ENCODE measurements around the gene ST3GAL6. TPM values are rescaled to one million over a fixed set of nuclear protein-coding genes. Genes with fewer than 3 reads are reported as not detected.

ST3GAL6 gene
- total RNA-seq, 1 donor from 2014 or later, result 87.0 TPM

DNA sequence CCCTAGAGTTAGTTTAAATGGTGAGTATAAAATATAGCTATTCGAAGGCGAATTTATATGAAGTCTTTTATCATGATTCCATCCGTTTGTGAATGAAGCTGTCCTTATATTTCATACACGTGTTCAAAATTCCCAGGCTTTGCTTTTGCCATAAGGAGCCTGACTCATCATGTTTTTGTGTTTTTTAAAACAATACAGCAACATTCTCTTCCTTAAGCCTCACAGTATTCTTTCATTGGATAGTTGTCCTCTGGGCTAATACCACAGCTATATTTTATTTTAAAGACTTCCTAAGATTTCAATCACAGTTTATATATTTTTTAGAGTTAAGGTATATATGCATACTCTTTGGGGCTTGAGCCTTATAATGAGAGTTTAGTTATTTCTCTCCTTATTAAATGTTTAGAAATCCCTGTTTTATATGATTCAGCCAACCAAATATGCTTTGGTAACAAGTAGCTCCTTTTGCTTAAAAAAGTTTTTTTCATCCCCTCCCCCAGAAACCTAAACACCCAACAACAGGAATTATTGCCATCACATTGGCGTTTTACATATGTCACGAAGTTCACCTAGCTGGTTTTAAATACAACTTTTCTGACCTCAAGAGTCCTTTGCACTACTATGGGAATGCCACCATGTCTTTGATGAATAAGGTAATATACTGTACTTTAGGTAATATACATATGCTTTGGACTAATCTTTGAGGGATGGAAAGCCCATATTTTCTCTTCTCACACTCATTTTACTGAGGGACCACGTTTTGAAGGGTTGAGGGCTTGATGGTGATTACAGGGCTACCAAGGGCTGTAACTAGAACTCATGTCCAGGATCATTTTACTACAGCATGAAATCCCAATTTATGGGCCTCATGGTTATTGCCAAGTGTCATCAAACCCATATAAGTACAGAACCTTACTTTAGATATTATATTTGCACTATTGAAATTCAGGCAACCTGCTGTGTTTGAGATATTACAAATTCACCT lies 28.5 kb downstream of the ST3GAL6 start:
- no peak for DNase-seq (ENCODE audit: low spot score)
- intact Hi-C loops (cut with DNase I), result no loop called here

DNA sequence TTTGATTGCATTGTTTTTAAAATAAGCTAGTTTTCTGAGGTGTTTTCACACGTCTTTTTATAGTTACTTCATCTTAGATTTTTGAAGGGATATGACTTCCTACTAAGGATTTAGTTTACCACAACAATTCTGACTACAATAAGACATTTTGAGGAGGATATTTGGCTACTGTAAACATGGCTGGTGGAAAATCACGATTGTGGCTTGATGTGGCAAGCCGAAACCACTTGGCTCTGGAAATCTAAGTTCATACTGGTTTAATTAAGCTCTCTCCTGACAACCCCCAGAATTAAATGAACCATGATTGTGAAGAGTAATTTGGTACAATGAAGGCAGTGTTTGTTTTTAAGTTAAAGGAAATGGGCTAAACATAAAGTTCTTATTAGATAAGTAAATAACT lies 30.8 kb downstream of the ST3GAL6 start:
- DNase-seq (ENCODE audit: low spot score), result no peak
- intact Hi-C loops (cut with DNase I), result no loop called here

DNA sequence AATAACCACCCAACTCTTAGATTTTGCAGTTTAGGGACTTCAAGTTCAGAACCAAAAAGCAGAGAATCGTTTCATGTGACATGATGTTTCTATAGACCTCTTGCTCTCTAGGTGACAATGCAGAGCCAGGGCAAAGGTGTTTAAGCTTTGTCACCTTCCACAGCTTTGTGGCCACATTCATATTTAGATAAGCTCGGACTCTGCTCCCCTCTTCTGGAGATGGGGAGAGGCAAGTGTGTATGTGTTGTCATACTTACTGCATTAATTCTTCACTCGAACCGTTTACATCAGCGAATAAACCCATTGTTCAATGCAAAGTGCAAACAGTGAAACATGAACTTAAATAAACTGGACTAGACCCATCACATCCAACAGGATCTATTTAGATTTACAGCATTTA lies 33.2 kb downstream of the ST3GAL6 start:
- intact Hi-C loops (cut with DNase I), result loop anchor here (5.0 kb wide), 1 partner anchor 64 kb away; no protein-coding TSS in a partner anchor
- DNase-seq (ENCODE audit: low spot score), result no peak

DNA sequence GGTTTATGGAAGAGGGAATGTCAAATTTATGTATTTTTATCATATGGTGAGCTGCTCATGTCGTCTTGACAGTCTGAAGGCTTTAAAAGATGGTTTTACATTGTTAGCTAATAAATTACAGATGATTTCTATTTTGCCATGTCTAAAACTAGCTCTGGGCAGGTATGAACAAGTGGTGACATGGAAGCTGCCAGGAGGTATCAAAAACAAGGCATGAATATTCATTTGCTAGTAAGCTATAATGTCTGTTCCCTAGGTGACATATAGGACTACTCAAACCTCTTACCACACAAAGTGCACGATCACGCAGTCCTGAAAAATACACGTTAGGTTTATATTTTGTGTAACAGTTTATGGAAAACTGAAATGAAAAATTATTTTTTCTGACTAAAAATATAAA lies 34.8 kb downstream of the ST3GAL6 start:
- intact Hi-C loops (cut with DNase I), result loop anchor here (5.0 kb wide), 1 partner anchor 66 kb away; no protein-coding TSS in a partner anchor
- DNase-seq (ENCODE audit: low spot score), result no peak

DNA sequence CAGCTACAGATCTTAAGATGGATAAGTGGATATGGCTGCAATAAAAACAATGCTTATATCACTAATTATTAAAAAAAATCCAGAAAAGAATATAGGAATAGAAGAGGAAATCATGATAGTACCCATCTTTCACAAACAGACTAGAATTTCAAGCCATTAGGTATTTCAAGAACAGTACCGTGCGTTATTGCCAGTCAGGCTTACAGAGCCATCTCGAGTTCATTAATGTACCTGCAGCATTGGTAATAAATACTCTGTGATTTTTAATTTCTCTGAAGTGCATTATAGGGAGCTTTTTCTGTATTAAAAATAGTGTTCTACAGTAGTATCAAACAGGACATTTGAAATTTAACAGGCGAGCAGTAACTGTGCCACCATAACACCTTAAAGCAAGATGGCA lies 35.7 kb downstream of the ST3GAL6 start:
- no peak for DNase-seq (ENCODE audit: low spot score)
- intact Hi-C loops (cut with DNase I), result loop anchor here (5.0 kb wide), 1 partner anchor 67 kb away; no protein-coding TSS in a partner anchor

DNA sequence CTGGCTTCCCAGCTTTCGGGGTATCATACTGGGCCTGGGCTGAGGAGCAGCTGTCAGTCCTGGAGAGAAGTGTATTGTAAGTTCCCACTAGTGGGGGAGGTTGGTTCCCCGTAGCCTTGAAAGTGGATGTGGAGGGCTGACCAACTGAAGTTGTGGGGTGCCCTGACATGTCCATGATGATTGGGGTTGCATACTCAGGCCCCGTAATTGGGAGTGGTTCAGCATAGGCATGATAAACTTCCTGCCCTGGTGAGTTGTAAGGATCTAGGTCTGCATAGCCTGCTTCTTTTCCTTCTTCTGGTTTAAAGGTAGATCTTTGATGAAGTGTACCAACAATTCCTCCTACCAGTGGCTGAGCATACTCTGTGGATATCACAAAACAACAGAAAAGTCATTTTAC lies 36.3 kb downstream of the ST3GAL6 start:
- intact Hi-C loops (cut with DNase I), result loop anchor here (5.0 kb wide), 1 partner anchor 67 kb away; no protein-coding TSS in a partner anchor
- no peak for DNase-seq (ENCODE audit: low spot score)

DNA sequence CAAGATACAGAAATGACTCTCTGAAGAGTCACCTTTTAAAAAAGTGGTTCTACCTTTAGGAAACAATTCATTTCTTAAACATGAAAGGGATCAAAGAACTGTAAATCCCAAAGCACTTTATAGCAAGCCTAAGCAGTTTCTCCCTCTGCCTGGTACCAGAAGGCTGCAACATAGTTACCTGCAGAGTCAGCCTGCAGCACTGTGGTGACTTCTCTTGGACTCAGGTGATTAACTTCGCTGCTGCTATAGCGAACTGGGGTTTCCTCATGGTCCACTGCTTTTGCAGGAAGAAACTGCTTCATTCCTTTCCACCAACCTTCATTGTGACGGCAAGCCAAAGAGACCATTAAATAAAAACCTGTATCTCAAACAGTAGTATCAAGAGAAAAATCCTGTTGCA lies 37.3 kb downstream of the ST3GAL6 start:
- intact Hi-C loops (cut with DNase I), result no loop called here
- DNase-seq (ENCODE audit: low spot score), result no peak

DNA sequence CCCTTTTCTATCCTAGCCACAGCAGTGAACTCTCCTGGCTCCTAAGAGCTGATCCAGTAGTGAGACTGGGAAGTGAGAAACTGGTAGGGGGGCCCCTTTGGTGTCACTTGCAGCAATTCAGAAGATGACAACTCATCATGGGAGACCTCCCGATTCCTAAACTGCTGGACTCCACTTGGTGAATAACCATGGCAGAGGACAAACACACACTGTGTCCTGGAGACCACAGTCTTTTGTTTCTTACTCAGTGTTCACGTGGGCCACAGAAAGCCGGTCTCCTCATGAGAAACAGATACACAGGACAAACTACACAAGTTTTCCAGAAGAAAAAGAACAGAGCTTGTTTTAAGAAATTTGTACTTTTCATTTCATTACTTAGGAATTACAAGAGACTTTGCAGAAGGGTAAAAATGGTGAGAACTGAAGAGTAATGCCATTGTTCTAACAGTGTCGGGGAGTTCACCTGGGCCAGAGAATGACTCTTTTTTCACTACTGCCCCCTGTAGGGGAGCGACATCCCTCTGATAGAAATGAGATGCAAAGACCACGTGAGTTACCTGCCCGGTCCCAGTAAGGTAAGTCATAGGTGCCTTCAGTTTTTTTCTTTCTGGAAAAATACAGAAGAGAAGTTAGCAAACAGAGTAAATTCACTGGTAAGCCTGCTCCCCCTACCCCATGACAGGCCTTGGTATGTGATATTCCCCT lies 38.1 kb downstream of the ST3GAL6 start:
- intact Hi-C loops (cut with DNase I), result no loop called here
- no peak for DNase-seq (ENCODE audit: low spot score)

DNA sequence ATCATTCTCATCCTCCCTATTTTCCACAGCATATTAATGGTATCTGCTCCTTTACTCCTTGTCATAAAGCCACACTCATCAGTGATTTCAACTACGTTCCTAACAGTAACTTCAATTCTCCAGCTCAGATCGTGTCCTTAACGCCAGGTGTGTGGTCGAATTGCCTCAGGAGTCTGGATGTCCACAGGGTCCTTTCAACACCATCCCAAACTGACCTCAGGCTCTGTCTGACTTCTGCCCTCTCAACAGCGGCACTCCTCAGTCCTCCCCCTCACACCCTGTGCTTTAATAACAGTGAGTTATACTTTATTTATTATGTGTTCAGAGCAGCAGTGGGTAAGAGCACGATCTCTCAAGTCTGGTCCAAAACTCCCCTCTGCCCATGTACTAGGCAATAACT lies 42.4 kb downstream of the ST3GAL6 start:
- intact Hi-C loops (cut with DNase I), result no loop called here
- no peak for DNase-seq (ENCODE audit: low spot score)

DNA sequence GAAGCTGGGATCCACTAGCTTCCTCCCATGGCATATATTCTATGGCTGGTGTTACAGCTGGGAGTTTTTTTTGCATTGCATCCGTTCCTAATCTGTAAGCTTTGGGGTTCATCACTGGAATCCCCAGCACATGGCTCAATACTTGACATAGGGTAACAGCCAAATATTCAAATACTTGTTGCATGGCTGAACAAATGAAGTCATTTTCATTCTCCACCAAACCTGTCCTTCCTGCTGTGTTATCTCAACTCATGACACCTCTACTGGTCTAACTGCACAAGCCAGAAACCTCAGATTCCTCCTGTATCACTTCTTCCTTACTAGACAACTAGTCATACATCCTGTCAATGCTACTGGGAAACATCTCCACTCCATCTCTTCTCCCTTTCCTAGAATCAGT lies 43.4 kb downstream of the ST3GAL6 start:
- intact Hi-C loops (cut with DNase I), result no loop called here
- no peak for DNase-seq (ENCODE audit: low spot score)

DNA sequence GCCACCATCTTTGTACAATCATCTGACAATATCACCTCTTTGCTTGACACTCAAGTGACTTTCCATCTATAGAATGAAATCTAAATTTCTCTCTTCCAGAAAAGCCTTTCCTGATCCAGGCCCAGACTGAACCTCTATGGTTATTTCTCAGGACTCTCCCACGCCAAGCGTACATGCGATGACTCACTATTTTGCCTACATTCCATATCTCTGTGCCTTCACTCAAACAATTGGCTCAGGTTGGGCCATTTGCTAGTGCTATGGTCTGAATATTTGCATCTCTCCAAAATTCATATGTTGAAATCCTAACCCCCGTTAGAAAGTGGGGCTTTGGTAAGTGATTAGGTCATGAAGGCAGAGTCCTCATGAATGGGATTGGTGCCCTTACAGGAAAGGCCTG lies 43.9 kb downstream of the ST3GAL6 start:
- intact Hi-C loops (cut with DNase I), result no loop called here

DNA sequence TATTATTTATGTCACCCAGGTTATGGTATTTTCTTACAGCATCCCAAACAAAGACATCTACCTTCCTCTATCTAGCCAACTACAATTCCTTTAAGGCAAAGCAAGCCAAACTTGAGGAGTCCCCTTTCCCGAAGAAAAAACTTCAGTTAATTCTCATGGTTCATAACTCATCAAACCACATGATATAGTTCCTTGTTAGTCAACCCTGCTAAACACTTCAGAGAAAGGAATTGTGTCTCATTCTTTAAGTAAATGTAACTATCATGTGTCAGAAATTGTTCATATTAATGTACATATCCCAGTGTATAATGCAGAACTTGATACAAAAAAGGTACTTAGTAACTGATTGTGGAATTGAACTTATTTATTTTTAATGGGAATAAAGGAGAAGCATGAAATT lies 44.4 kb downstream of the ST3GAL6 start:
- intact Hi-C loops (cut with DNase I), result no loop called here

More for the DNA sequence above, 43.9 kb downstream of the ST3GAL6 start:
- no peak for DNase-seq (ENCODE audit: low spot score)

DNA sequence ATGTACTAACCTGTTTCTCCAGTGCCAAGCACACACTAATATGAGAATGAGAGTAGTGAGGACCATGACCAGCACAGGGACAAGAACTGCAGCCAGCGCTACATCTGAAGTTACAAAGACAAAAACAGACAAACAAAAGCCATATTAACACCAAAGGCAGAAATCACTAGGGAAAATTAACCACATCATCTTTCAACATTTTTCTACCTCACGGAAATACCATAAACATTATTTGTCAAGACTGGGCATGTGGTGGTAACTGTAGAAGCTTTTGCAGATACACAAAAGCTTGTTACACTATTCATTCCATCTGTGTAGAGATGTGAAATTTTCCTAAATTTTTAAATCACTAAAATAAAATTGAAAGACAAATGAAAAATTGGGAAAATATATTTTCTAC lies 44.9 kb downstream of the ST3GAL6 start:
- intact Hi-C loops (cut with DNase I), result no loop called here
- no peak for DNase-seq (ENCODE audit: low spot score)

More for the DNA sequence above, 44.4 kb downstream of the ST3GAL6 start:
- DNase-seq (ENCODE audit: low spot score), result no peak

DNA sequence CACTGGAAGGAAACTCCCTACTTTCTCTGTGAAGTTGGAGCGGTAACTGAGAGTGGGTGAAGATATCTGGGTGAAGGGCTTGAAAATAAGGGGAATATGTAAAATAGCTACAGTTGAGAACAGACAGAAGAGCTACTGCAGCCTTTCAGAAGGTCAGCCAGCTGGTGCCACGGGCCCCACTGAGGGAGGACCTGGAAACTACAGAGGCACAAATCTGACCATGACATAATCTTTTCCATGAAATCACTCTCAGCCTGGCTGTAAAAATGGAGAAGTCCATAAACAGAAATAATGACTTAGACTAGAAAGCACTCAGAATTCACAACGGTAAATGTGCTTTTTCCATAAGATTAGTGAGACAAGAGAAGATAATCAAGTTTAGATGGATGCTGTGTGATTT lies 46.4 kb downstream of the ST3GAL6 start:
- DNase-seq (ENCODE audit: low spot score), result no peak
- intact Hi-C loops (cut with DNase I), result no loop called here

DNA sequence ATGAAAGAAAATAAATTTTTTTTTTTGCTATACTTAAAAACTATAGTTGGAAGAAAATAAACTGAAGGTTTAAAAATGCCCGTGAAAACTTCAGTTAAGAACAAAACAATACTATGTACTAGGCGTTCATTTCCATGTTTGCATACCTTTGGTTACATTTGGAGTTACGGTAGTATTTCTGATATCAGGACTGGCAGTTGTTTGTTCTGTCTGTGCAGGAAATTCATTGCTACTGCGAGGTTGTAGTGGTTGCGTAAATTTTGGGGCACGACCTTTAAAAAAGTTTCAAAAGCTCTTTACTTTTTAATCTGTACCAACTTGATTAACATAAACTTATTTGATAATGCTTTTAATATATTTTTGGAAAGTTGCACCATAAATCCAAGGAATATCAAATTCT lies 47.9 kb downstream of the ST3GAL6 start:
- DNase-seq (ENCODE audit: low spot score), result no peak
- intact Hi-C loops (cut with DNase I), result loop anchor here (10.0 kb wide), 2 partner anchors 296 to 364 kb away; no protein-coding TSS in a partner anchor

DNA sequence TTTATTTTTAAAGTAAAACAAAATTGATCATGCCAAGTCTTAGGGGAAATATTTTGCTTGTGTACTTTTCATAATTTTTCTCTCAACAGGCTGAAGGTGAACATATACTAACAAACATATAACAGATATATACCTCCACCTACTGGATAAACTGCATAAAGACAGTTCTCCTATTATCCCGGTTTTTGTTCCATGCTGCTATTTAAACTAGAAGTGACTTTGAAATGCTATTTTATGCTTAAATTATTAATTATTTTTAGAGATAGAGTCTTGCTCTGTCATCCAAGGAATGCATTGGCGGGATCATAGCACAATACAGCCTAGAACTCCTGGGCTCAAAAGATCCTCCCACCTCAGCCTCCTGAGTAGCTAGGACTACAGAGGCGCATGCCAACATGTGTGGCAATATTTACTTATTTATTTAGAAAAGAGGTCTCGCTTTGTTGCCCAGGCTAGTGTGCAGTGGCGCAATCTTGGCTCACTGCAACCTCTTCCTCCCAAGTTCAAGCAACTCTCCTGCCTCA lies 49.8 kb downstream of the ST3GAL6 start:
- no peak for DNase-seq (ENCODE audit: low spot score)
- intact Hi-C loops (cut with DNase I), result loop anchor here (2.0 to 10.0 kb wide), 3 partner anchors 210 to 362 kb away; no protein-coding TSS in a partner anchor

DNA sequence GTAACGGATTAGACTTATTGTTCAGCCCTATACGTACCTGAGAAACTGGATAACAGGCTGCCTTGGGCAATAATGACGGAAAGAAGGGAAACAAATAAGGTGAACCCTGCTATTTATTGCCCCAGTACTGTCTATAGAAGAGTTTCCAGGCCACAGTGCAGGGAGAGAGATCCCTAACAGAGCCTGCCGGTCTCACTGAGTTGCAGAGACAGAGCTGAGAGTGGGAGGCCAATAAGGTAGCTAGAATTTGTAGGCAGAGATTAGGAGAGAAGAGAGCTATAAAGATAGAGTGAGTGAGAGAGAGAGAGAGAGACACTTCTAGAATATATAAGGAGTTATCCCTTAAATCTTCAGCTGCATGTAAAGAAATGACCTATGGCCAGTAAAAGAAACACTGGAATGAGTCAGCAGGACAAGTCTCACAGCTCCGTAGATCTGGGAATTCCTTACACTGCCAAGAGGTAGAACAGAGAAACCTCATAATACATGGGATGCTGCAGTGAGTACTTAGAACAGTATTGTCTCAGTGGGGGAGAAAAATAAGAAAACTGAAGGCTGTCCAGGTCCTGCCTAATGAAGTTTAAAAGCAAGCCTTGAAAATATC lies 51.8 kb downstream of the ST3GAL6 start:
- DNase-seq (ENCODE audit: low spot score), result no peak
- intact Hi-C loops (cut with DNase I), result loop anchor here (5.0 to 10.0 kb wide), 3 partner anchors 87 to 360 kb away; partner anchors contain the start of gene DCBLD2

DNA sequence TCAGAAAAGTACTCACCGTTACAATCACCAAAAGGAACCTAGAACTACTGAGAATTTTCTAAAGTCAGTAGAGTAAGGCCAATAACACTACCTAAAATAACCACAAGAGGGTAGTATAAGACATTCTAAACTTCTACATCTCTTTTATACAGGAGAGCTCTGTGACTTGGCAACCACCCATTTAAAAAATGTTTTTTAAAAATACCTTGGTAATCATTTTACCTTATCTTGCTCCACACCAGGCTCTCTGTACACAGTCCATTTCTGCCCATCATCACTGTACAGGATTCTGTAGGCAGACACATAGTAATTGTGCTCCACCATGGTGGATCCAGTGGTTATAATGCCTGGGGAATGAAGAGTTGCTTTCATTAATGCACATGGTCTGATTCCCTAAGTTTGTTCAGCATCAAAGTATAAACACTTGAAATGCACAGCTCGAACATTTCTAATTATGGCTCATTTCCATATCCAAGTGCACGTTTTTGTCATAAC lies 54.5 kb downstream of the ST3GAL6 start:
- intact Hi-C loops (cut with DNase I), result loop anchor here (1.0 to 10.0 kb wide), 4 partner anchors 85 to 357 kb away; partner anchors contain the start of gene DCBLD2
- DNase-seq (ENCODE audit: low spot score), result no peak

DNA sequence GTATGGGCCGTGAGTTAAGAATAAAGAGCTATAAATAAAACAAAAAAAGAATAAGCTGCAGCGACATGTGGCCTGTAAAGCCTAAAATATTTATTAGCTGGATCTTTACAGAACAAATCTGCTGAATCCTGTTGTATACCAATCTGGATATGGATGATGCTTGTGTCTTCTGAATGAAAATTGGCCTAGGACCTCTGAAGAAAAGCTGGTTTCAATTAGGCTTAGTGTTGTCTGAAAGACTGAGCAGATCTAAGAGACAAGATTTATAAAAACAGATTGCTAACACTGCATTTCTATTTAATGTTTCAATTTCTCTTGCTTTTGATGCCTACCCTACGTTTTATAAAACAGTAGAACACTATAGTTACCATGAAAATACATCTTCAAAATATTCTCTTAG lies 57.9 kb downstream of the ST3GAL6 start:
- DNase-seq (ENCODE audit: low spot score), result no peak
- intact Hi-C loops (cut with DNase I), result no loop called here
